GM19438 (cell line): ENCODE results near the gene NPC1.
"Not testable (repeated sequence)": the region's sequence is repeated elsewhere in the genome, so short reads cannot be mapped to it uniquely, and the experiment has no call there.

Experiments
- ATAC-seq: cut with Tn5 transposase; IDR thresholded peaks from one replicate; pipeline ENCODE4 v1.9.1; 2021; ENCODE audit warnings: low read depth; ENCODE audit not compliant: unreplicated experiment

The NPC1 gene

DNA sequence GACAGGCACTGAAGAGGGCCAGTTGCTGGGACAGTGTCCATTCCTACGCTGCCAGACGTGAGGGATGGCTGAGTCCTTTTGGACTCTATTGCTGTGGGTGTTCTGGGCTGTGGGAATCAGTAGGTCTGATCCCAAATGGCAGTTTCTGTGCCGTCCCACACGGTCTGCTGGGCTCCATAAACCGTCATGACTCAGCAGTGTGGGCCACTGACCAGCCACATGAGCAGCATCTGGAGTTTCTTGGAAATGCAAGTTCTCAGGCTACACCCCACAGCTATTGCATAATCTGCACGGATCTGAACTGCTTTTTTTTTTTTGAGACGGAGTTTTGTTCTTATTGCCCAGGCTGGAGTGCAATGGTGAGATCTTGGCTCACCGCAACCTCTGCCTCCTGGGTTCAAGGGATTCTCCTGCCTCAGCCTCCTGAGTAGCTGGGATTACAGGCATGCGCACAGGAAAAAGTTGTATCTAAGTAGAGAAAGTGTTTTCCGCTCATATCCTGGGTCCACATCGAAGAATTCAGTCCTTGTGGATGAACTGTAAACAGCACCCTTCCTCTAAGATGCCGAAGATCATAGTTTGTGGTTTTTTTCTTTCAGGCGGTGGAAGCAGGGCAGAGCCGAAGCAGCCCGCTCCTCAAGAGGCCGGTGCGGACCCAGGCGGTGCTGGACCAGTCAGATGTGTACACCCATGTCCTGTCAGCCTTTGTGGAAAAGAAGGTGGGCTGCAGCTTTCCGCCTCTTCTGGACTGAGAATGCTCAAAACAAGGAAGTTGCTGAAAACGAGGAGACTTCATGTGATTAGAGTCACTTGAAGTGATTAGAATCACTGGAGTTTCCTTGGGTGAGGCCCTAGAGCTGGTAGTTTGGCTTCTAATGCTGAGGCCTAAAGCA, 57.5 kb downstream of the NPC1 start:
- ATAC-seq, result no peak

DNA sequence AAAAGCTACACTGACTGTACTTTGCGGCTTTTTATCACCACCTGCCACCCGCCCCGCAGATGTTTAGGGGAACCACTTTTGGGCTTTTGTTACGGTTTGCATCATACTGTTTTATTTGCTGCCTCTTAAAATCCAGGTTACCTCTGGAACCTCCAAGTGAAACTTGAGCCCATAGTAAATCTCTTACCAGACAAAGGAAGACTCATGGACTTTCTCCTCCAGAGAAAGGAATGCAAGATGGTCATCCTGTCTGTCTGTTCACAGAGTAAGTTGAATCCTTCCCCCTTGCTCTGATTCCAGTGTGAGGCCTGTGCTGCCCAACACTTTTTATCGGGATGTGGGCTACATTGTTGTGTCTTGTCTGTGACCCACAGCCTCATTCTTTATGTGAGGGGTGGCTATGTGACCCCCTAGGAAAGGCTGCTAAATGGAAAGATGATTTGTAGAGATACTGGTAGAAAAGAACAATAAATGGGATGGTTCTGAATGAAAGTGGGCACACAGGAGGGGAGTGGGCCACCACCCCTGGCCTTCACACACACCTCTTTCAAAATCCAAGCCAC, 59.7 kb downstream of the NPC1 start:
- ATAC-seq, result no peak

DNA sequence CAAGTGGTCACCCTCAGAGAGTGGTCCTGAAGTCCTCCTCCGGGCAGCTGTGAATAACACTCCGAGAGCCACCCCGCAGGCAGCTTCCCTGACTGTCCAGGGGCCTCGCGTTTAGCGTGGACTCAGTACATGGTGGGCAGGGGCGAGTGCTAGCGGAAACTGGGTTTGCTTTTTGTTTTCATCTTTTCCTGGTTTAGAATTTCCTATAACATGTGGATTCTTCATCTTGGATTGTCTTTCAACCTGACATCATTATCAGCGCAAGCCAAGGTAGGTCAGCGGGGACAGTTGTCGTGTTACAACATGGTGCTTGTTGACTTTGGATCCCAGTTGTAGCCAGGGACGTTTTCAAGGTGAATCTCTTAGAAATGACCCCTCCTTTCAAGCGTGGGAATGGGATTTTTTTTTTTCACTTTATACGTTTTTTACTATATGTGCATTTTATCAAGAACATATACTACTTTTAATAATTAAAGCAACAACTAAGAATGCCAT, 62.0 kb downstream of the NPC1 start:
- no peak for ATAC-seq

DNA sequence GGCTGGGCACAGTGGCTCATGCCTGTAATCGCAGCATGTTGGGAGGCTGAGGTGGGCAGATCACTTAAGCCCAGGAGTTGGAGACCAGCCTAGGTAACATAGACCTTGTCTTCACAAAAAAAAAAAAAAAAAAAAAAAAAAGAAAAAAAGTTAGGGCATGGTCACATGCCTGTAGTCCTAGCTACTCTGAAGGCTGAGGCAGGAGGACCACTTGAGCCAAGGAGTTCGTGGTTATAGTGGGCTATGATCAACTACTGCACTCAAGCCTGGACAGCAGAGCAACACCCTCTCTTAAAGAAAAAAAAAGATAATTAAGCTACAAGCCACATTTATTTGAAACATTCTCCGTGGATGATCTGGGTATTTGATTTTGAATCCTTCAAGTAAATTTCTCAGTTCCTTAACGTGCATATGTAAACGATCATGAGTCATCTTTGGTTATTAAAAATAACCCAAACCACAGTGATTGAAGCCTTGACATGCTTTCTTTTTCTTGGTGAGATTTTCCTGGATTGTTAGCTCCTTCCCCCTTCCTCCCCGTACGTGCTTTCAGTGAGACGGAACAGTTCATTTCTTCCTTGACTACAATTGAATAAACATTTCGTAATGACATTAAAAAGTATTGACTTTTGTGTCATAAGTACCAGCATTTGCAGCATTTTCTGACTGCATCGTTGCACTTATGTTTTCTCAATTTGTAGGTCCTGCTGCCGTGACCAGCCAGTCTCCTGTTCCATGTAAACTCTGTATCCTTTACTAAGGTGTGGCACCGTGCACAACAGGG, 62.7 kb downstream of the NPC1 start:
- ATAC-seq, result no peak

DNA sequence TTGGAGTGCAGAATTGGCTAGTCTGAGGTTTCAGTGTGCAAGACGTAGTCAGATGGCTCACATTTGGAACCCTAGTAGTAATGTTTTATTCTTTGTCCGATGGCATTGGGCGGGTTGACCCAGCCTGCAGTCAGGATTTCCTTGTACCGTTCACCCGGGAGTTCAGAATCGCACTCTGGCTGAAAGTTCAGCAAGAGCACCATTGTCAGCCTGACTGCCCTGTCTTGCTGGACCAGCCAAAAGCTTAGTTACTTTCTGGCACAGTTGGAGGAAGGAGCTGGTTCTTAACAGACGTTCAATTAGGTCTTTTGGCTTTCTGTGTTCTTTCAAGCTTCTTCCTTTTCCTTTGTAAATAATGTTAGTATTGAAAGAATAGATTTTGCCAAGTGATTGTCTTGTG, 64.4 kb downstream of the NPC1 start:
- no peak for ATAC-seq

DNA sequence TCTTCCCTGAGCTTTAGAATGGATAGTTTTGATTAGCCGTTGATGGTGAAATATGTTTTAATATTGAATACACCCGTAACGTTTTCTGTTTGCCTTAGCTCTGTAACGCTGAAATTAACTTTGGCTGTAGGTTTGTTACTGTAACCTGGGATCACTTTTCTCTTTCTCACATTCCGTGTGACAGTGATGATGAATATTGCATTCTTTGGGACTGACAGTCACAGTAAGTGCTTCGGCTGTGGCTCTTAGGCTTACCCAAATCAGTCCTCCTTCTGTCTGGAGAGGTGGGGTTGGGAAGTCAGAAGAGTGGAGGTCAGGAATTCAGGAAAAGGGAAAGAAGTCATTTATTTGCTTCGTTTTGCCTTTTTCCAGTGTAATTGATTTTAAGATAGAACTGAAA, 65.0 kb downstream of the NPC1 start:
- no peak for ATAC-seq

DNA sequence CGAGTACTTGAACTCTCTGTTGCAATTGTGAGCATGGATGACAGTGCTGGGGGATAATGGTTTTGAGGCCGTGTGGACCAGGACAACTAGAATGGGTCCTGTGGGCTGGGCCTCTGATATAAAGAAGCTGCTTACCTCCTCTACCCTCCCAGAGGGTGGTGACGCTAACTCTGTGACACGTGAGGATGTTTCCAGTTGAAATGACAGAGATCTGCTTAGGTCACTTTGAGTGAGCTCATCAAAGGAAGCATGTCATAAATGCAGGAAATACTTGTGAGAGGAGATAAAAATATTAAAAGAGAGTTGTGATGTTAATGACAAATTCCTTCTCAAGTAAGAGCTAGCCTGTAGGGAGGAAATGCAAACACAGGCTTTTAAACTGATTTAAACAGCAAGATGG, 66.6 kb downstream of the NPC1 start:
- no peak for ATAC-seq

DNA sequence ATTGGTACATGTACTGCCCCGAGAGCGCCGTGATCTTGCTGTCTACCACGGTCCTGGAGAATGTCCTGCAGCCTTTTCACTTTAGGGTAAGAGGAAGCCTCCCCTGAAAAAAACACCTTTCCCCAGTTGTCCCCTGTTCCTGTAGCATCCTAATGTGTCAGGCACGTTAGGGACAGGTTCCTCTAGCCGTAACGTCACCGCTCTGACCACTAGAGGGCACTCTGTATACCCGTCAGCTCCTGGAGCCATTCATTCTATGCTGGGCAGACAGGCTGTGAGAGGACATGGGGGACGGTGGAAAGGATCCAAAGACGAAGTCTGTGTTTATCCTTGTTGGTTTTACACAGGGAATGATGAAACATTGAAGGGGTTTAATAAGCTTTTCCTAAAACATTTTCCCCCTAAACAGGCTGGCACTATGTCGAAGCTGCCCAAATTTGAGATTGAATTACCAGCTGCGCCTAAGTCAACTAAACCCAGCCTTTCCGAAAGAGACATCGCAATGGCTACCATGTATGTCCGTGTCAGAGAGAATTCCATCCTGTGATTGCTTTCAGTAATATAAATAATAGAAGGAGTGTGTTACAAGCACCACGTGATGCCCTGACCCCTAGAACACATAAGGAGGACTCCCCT, 70.3 kb downstream of the NPC1 start:
- ATAC-seq, result peak; percentile 91

DNA sequence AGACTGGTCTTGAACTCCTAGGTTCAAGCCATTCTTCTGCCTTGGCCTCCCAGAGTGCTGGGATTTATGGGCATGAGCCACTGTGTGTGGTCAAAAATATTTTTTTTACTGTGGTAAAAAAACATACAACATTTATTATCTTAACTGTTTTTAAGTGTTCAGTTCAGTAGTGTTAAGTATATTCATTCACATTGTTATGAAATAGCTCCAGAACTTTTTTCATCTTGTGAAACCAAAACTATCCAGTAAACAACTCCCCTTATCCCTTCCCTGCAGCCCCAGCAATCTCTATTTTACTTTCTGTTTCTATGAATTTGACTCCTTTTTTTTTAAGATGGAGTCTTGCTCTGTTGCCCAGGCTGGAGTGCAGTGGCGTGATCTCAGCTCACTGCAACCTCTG, 73.7 kb downstream of the NPC1 start:
- no peak for ATAC-seq

DNA sequence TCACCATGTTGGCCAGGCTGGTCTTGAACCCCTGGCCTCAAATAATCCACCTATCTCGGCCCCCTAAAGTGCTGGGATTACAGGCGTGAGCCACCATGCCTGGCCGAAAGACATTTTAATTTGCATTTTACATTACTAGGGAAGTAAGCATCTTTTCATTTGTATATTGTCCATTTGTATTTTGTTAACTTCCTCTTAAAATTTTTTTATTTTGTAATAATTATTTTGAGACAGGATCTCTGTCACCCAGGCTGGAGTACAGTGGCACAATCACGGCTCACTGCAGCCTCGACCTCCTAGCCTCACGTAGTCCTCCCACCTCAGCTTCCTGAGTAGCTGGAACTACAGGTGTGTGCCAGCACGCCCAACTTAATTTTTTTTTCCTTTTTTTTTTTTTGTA, 74.1 kb downstream of the NPC1 start:
- not testable (repeated sequence) for ATAC-seq

DNA sequence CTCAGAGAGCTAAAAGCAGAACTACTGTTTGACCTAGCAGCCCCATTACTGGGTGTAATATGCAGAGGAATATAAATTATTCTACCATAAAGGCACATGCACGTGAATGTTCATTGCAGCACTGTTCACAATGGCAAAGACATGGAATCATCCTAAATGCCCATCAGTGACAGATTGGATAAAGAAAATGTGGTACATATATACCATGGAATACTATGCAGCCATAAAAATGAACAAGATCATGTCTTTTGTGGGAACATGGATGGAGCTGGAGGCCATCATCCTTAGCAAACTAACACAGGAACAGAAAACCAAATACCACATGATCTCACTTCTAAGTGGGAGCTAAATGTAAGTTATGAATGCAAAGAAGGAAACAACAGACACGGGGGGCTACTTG, 75.4 kb downstream of the NPC1 start:
- ATAC-seq, result not testable (repeated sequence)

DNA sequence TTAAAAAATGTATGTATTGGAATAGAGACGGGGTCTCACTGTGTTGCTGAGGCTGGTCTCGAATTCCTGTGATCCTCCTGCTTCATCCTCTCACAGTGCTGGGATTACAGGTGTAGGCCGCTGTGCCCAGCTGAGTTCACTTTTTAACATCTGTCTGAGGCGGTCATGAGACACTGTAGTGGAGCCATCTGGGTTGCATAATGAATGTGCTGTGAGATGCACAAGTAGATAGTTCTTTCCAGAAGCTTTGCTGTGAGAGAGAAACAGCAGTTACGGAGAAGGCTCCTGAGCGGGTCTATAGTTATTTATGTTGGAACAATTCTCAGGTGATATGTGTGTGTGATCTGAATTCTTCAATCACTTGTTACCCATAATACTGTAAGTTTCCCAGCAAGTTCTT, 79.9 kb downstream of the NPC1 start:
- ATAC-seq, result no peak

DNA sequence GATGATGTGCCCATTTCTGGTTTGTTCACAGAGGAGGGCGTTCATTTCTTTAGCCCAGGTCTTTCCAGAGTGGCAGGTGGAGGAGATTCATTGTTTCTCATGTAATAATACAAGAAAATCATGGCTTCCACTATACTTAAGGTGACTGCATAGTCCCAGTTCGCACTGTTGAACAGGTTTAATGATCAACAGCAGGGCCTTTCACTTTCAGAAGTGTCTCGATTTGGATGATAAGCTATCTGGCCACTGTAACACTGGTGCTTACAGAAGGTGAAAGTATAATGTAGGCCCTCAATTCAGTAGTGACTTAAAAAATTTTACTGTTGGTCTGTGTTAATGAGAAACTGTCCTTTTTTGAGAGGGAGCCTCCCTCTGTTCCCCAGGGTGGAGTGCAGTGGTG, 81.6 kb downstream of the NPC1 start:
- peak; percentile 61 for ATAC-seq

DNA sequence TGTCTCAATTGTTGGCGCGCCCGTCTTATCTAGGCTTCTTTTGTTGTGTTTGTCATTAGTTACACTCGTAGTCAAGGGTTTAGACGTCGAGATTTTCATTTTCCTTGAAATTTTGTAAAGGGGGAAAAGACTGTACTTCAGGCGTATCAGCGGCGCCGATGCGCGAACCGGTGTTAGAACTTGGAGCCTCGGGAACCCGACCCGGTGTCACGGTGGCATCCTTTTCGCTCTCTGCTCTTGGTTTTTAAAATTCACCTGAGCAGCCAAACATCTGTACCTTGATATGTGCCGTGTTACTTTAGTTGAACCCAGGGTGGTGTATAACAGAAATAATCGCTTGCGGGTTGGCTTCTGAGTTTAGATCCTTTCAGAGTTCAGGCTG, 82.4 kb downstream of the NPC1 start:
- no peak for ATAC-seq

DNA sequence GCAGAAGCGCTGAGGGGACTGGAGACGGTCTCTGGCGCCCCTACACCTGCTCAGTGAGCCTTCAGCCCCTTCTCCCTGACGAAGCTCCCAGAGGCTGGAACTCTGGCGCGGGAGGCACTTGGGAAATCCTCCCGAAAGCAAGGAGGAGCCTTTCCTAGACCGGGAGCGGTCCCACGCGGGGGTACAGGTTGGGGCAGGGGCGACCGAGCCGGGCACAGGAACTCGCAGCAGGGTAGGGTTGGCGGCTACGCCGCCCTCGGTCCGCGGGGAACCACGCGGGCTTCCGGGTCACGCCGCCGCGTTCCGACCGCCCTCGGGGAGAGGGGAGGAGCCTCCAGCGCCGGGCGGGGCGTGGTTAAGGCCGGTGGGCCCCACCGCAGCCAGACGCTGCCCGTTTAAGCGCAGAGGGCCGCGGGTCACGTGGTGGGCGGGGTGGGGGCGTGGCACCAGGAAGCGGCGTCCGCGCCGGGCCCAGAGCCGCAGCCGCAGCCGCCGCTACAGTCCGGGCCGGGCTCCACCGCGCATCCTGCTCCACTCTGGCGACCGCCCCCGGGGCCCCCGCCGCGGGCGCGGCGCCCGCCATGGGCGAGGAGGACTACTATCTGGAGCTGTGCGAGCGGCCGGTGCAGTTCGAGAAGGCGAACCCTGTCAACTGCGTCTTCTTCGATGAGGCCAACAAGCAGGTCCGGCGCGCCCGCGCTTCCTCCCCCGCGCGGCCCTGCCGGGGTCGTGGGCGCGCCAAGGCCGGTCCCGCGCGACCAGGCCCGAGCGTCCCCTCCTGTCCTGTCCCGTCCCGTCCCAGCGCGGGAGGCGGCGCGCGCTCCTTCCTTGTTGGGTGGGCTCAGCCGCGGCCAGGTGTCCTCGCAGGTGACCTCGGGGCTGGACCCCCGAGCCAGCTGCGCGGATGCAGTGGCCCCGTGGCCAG, 83.0 kb downstream of the NPC1 start, which contains the start of gene RMC1:
RMC1 (plus strand) TSS at position 474 of the 925 bp plus-strand sequence; CDS start at position 582, 108 bp downstream.
- peak; percentile 63 for ATAC-seq

DNA sequence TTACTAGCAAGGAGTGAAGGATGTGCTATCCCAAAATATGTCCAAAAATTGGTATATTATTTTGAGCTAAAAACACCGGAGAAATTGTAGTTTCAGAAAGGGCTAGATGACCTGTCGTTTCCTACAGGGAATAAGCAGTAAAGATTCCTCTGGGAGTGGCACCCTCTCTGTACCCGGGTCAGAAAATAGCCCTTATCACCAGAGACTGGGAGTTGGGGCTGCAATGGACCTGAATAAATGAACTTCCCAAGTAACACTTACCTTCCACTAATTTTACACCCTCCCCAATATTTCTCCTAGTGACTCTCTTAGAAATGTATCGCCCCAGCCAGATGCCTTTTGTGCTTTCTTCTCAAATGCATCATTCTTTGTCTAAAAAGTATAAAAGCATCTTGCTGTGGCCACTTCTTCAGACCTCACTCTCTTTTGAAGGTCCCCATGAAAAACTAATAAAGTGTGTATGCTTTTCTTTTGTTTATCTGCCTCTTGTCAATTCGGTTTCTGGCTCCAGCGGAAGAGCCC, 83.7 kb downstream of the NPC1 start:
- no peak for ATAC-seq

DNA sequence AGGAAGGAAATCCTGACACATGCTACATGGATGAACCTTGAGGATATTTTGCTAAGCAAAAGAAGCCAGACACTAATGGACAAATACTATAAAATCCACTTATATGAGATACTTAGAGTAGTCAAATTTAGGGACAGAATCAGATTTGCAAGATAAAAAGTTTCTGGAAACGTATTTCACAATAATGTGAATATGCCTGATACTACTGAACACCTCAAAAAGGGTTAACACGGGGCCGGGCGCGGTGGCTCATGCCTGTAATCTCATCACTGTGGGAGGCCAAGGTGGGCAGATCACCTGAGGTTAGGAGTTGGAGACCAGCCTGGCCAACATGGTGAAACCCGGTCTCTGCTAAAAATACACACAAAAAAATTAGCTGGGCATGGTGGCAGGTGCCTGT, 84.7 kb downstream of the NPC1 start:
- ATAC-seq, result no peak

DNA sequence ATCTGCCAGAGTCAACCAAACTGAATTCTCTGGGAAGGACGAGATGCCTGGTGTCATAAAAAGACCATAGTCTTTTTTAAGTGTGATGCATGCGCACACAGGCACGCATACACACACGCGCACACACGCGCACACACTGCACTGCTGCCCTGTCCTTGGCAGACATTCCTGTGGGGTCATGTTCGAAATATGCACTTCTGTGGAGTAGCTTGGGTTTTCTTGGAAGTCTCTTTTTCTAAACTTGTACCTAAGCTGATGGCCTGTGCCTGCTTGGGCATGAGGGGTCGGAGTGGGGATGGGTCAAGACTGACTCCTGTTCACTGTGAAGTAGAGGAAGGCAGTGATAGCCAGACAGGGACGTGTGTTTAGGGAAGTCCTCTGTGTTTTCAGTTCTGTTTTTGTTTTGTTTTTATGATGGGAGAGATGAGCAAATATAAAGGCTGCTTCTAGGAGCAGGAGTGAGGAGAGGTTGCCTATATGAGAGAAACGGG, 87.0 kb downstream of the NPC1 start:
- no peak for ATAC-seq

DNA sequence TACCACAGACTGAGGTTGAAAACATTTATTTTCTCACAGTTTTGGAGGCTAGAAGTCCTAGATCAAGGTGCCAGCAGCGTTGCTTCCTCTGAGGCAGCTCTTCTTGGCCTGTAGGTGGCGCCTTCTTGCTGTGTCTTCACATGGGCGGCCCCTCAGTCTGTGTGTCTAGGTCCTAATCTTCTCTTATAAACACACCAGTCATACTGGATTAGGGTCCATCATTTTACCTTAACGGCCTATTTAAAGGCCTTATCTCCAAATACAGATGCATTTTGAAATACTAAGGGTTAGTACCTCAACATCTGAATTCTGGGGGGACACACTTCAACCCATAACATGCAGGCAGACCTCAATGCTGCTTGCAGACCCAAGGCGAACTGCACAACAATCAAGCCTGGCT, 87.4 kb downstream of the NPC1 start:
- peak; percentile 31 for ATAC-seq
